ENCODE data around the gene CCR3.

CCR3 gene

DNA sequence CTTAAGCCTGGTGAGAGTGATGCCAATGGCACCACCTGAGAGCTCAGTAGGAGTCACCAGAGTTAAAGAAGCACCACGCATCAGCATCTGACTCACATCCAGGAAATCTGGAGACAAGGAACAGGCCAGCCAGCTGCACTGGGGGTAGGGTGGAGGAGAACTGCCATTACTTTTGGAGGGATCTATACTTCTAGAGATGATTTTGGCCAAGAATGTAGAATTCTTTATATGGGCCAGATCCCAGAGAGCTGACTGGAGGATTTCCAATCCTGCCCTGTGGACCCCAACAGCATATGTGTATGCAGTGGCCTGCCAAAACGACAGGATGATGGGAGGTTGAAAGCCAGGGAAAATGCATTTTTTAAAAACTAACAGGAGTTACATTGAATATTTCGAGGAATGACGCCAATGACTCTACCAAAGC, 29.8 kb downstream of the CCR3 start:
- no peak overlapping the region for H3K27ac ChIP-seq
- TF ChIP-seq, protein P1, sequence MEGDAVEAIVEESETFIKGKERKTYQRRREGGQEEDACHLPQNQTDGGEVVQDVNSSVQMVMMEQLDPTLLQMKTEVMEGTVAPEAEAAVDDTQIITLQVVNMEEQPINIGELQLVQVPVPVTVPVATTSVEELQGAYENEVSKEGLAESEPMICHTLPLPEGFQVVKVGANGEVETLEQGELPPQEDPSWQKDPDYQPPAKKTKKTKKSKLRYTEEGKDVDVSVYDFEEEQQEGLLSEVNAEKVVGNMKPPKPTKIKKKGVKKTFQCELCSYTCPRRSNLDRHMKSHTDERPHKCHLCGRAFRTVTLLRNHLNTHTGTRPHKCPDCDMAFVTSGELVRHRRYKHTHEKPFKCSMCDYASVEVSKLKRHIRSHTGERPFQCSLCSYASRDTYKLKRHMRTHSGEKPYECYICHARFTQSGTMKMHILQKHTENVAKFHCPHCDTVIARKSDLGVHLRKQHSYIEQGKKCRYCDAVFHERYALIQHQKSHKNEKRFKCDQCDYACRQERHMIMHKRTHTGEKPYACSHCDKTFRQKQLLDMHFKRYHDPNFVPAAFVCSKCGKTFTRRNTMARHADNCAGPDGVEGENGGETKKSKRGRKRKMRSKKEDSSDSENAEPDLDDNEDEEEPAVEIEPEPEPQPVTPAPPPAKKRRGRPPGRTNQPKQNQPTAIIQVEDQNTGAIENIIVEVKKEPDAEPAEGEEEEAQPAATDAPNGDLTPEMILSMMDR (IDR thresholded peaks at IDR 0.05), result no peak
- no peak for TF ChIP-seq ZFX (IDR thresholded peaks at IDR 0.05; ENCODE audit: borderline replicate concordance)

DNA sequence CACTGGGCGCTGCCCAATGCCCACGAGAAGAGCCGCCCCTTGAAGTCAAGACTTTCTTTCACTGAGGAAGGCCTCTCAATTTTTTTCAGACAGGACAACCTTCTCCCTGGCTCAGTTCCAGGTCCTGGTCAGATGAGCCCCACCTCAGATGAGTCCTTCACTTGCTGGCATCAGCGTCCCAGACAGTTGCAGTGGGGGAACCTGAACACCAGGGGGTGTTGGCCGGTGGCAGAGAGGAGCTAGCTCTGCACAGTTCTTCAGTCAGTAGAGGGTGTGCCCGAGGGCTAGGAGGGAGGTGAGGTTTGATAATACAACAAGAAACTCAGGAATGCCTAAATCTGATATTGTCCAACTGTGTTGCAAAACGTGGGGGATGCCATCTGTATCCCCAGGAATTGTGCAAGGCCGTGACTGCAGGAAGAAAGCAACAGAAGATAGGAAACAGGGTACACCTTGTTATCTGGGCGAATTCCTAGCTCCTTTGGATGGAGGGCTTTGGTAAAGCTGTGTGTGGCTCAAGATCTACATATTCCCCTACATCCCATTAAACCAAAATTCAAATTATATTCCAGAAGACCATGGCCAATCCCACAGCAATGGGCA, 34.3 kb downstream of the CCR3 start:
- TF ChIP-seq ZFX (IDR thresholded peaks at IDR 0.05; ENCODE audit: borderline replicate concordance), result no peak
- TF ChIP-seq, protein P1 (IDR thresholded peaks at IDR 0.05), result peak; percentile 66
- no peak overlapping the region for H3K27ac ChIP-seq

DNA sequence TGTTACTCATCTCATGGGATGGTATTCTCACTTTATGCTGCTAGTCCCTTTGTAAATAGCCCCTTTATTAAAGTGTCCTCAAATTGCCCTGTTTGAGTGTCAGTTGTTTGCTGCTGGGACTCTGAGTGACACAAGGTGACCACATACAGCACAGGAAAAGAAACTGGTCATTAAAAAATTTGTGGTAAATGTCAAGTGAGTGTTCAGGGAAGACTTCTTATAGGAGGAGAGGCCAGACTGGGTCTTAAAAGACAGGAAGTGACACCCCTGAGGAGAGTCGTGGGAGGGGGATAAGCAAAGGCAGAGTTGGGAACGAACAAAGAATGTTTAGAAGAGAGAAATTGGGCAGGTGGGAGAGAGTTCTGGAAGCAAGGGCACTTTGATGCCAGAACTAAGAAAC, 35.2 kb downstream of the CCR3 start:
- TF ChIP-seq ZFX (IDR thresholded peaks at IDR 0.05; ENCODE audit: borderline replicate concordance), result no peak
- TF ChIP-seq, protein P1 (IDR thresholded peaks at IDR 0.05), result no peak

DNA sequence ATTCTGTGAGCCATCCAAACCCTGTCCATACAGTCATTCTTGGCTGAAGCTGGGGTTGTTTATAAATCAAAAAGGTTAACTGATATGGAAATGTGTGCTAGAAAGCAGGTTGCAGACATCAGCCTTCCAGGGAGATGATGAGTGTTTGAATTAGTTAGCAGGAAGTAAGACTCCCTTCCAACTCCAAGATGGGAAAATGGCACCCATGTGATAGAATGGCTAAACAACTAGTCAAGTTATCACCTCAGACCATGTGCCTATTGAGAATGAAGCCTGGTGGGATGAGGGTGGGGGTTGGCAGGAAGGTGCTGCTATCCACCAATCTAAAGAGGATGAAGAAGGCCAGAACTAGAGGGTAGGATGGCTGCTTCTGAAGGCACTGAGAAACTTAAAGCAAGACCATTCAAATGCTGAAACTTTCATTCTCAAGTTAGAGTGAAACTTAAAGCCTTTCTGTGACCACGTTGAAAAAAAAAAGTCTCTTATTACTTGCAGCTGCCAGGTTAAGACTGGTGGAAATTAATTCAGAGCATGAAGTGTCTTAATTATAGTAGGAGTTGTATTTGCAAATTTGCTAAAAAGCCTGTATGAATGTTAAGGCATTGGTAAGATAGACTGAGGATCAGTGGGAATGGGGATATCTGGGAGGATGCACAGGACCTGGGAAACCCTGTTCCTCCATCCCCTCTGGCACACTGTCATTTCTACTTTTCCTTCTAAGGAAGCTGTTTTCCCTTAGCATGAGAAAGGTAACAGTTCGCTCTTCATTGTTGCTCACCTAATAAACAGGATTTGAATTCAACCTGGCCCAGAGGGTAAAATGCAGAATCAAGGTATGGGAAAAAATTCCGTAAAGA, 36.8 kb downstream of the CCR3 start:
- TF ChIP-seq ZFX (IDR thresholded peaks at IDR 0.05; ENCODE audit: borderline replicate concordance), result no peak
- TF ChIP-seq, protein P1 (IDR thresholded peaks at IDR 0.05), result no peak
- H3K27ac ChIP-seq, result no peak overlapping the region

More for the DNA sequence above, 35.2 kb downstream of the CCR3 start:
- H3K27ac ChIP-seq, result no peak overlapping the region

DNA sequence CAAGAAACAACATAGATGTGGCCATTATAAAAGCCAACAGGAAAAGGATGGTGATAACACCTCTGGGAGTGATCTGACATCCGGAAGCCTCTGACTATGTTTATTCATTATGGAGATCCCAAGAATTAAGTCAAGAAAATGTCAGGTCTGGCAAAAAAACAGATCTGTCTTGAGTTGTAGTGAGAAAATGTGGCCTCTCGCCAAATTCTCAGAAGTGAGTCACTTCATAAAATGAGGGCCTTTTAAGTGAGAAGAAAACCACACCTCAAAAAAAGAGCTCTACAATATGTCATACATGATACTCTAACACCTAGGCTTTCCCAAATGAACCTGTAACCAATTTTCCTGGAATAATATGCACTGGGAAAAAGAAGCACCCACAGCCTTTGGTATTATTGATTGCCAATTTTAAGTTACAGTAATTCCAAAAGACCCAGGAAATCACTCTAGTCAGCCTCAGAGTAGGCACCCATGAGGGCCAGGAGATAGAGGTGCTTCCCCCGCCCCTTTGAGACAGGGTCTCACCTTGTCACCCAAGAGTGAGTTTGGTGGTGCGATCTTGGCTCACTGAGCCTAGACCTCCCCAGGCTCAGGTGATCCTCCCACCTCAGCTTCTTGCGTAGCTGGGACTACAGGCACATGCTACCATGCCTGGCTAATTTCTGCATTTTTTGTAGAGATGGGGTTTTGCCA, 38.0 kb downstream of the CCR3 start:
- H3K27ac ChIP-seq, result no peak overlapping the region

DNA sequence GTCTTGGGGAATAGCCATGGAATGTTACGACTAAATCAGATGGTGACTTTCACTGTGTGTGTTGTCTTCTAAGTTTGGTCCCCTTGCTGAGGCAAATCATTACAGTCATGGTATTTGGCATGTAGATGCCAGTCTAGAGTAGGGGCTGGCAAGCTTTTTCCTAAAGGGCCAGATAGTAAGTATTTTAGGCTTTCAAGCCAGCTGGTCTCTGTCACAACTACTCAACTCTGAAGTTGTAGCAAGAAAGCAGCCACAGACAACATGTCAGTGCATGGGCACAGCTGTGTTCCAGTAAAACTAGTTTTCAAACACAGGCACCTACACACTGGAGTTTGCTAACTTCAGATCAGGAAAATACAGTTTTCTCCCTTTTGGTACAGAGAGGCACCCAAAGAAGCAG, 39.3 kb downstream of the CCR3 start:
- H3K27ac ChIP-seq, result no peak overlapping the region
- TF ChIP-seq, protein P1 (IDR thresholded peaks at IDR 0.05), result no peak
- no peak for TF ChIP-seq ZFX (IDR thresholded peaks at IDR 0.05; ENCODE audit: borderline replicate concordance)

More for the DNA sequence above, 38.0 kb downstream of the CCR3 start:
- TF ChIP-seq, protein P1 (IDR thresholded peaks at IDR 0.05), result no peak
- TF ChIP-seq ZFX (IDR thresholded peaks at IDR 0.05; ENCODE audit: borderline replicate concordance), result no peak
